Fibroblast of mammary gland (primary cell): ENCODE data around the gene FSTL4.

Experiments used
- DNase-seq: peaks from one replicate; pipeline ENCODE4 v3.0.0-alpha.2; 2010; ENCODE audit warnings: low read depth
- H3K4me3 ChIP-seq: 2 replicates; pipeline ENCODE4 v1.5.1; 2011; ENCODE audit warnings: low read depth, mild to moderate bottlenecking, low read length, moderate library complexity; ENCODE audit not compliant: control insufficient read depth
- TF ChIP-seq, protein P1 (sequence below): conservative IDR thresholded peaks from 2 replicates; pipeline ENCODE4 v1.5.1; 2011; ENCODE audit warnings: low read depth, low read length, inconsistent platforms; ENCODE audit not compliant: control insufficient read depth, insufficient read depth

The FSTL4 gene

DNA sequence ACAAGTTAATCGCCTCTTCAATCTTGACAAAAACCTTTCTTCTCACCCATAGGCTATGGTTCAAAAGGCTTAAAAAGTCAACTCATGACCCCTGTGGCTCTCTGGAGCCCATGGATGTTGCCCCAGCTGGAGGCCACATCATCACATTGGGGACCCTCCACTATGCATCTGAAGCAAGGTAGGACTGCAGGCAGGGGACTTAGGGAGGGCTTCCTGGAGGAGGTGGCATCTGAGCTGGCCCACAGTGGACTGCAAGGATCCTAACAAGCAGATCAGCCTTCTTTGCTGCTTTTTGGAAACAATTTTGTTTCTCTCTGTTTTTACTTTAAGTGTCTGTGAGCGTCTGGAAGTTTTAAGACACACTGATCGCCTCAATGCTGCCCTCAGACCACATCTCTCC is 325.9 kb downstream of the FSTL4 start:
- TF ChIP-seq, protein P1, sequence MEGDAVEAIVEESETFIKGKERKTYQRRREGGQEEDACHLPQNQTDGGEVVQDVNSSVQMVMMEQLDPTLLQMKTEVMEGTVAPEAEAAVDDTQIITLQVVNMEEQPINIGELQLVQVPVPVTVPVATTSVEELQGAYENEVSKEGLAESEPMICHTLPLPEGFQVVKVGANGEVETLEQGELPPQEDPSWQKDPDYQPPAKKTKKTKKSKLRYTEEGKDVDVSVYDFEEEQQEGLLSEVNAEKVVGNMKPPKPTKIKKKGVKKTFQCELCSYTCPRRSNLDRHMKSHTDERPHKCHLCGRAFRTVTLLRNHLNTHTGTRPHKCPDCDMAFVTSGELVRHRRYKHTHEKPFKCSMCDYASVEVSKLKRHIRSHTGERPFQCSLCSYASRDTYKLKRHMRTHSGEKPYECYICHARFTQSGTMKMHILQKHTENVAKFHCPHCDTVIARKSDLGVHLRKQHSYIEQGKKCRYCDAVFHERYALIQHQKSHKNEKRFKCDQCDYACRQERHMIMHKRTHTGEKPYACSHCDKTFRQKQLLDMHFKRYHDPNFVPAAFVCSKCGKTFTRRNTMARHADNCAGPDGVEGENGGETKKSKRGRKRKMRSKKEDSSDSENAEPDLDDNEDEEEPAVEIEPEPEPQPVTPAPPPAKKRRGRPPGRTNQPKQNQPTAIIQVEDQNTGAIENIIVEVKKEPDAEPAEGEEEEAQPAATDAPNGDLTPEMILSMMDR = no peak
- DNase-seq = no peak
- no peak overlapping the region for H3K4me3 ChIP-seq

DNA sequence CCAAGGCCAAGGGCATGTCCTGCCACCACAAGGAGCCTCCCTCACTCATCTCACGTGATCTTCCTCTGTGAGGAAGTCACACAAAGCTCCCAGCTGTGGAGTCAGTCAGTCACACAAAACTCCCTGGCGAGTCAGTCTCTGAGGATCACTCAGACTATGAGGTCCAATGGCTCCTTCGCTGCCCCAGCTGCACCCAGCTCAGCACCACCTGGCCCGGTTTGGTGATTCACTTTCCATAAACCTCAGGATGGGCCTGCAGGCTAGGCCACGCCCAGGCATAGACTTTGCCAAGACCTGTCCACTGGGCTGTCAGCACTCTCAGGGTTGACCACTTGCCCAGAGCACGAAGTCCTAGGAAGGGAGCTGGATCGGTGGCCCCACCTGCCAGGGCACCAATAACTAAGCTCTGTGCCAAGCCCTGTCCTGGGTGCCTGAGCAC is 326.7 kb downstream of the FSTL4 start:
- no peak overlapping the region for H3K4me3 ChIP-seq
- peak; percentile 69 for DNase-seq
- TF ChIP-seq, protein P1 = no peak

DNA sequence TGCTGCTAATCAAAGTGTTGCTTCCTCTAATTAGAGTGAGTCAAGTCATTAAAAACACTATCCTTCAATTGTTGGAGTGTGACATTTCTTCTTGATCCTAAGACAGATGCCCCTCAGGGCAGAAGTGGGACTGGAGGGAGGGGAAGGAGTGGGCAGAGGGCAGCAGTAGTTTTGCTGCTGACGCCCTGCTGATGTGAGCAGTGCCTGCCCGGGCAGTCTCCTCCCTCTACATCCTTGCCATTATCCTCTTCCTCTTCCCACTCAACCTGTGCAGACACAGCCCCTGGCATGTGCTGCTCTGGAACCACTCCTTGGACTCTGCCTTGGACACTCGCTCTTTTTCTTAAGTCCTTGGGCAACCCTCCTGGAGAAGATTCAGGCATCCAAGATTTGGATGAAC is 328.0 kb downstream of the FSTL4 start:
- no peak overlapping the region for H3K4me3 ChIP-seq
- DNase-seq = no peak
- TF ChIP-seq, protein P1 = no peak

DNA sequence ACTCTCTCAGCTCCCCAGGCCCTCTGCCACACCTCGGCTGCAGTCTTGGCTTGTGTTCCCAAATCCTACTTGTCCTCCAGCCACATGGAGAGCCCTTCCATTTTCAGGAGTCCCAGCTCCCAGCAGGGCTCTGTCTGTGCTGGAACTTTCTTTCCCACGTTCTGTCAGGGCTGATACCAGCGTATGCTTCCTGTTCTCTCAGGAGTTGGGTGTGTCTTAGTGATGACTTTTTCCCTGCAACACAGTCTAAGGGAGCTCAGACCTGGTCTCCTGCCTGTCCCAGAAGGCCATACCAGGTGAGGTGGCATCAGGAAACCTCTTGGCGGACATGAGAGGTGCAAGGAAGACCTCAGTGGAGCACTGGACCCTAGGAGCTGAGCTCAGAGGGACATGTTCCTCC is 334.0 kb downstream of the FSTL4 start:
- DNase-seq = no peak
- no peak overlapping the region for H3K4me3 ChIP-seq
- TF ChIP-seq, protein P1 = no peak

DNA sequence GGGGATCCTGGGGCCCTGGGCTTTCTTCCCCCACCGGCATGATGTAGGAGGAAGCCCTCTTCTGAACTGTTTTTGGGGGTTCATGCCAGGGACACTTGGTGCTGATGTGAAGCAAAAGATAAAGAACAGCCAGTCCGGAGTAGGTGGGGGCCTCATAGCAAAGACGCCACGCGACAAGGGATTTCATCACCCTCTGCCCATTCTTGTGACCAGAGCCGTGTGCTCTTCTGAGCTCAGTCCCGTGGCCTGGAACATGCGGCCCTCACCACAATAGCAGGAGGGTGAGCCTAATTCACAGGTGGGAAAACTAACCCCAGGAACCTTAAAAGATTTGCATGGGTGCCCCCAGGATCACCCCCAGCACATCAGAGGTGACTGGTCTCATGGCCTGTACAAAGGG is 334.6 kb downstream of the FSTL4 start:
- TF ChIP-seq, protein P1 = no peak
- no peak for DNase-seq

DNA sequence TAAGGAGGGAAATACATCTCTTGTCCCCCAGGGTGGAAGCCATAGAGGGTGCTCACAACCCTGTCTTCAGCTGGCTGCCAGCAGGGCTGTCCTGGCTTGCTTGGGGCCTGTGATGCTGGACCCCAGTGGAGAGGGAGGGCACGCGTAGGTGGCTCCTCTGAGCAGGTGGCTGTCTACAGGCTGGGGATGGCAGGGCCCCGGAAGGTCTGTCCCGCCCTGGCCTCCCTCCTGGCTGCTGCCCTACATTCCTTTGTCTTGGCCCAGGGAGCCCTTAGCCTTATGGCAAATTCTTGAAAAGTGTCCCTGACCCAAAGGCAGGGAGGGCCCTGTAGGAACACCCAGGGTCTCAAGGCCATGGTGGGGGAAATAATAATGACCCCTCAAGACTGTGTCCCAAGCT is 336.2 kb downstream of the FSTL4 start:
- DNase-seq = no peak
- TF ChIP-seq, protein P1 = no peak
- H3K4me3 ChIP-seq = no peak overlapping the region

More for the DNA sequence above, 334.6 kb downstream of the FSTL4 start:
- H3K4me3 ChIP-seq = no peak overlapping the region

DNA sequence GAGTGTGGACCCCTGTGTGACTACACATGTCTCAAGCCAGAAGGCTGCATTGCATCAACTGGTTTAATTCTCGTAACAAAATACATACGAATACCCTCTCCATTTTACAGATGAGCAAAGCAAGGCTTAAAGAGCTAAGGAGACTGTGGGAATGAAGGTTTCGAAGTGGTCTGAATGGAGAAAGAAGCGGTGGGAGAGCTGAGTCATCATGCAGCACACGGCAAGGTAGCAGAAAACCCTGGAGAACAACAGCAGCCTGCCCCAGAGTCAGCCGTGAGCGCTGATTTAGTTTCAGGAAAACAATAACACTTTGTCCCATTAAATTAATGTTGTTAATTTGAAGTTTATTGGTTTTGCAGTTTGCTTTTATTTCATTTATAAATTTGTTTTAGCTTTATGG is 336.7 kb downstream of the FSTL4 start:
- DNase-seq = no peak
- no peak overlapping the region for H3K4me3 ChIP-seq
- TF ChIP-seq, protein P1 = no peak
